Inflammatory macrophage treated with lipopolysaccharide for 1 hour (primary cell): ENCODE data around the gene RNF220.
"Not testable (repeated sequence)": the region's sequence is repeated elsewhere in the genome, so short reads cannot be mapped to it uniquely, and the experiment has no call there.

Experiments used
- DNase-seq, 2 donors: peaks; one replicate each; pipeline ENCODE4 v3.0.0-alpha.2; 2020 to 2022

The RNF220 gene

DNA sequence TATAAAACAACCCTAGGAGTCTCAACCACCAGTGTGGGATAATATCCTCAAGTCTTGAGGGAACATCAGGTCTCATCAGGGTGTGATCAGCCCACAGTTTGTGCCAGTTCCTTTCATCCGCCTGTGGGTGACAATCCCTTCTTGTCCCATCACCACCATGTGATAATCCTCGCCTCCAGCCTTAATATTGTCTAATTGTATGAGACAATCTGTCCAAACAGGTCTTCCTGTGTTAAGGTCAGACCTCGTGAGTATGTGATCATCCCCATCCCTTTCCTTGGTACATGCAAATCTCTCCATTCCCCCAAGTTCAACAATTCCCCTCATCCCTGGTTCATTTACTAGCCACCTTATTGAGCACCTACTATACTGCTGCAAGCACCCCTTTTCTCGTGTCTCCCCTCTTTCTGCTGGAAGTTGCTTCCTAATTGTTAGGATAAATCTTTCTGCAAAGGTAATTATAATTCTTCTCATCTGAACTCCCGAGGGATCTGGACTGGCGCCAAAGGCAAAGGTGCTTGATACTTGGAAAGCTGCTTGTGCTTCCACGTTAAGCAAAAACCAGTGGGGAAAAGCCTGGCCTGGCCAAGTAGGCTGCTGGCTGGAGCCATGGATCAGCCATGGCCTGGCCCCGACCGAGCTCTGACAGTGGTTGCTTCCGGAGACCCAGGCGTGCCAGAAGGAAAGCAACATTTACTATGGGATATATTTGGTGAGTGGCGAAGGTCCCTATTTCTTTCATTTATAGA, 92.5 kb downstream of the RNF220 start:
- no peak for DNase-seq

- DNase-seq, result peak; percentile 41 to 61
Measured at GRCh38 chr1:44499306-44499705, 94.3 kb downstream of the RNF220 start.

DNA sequence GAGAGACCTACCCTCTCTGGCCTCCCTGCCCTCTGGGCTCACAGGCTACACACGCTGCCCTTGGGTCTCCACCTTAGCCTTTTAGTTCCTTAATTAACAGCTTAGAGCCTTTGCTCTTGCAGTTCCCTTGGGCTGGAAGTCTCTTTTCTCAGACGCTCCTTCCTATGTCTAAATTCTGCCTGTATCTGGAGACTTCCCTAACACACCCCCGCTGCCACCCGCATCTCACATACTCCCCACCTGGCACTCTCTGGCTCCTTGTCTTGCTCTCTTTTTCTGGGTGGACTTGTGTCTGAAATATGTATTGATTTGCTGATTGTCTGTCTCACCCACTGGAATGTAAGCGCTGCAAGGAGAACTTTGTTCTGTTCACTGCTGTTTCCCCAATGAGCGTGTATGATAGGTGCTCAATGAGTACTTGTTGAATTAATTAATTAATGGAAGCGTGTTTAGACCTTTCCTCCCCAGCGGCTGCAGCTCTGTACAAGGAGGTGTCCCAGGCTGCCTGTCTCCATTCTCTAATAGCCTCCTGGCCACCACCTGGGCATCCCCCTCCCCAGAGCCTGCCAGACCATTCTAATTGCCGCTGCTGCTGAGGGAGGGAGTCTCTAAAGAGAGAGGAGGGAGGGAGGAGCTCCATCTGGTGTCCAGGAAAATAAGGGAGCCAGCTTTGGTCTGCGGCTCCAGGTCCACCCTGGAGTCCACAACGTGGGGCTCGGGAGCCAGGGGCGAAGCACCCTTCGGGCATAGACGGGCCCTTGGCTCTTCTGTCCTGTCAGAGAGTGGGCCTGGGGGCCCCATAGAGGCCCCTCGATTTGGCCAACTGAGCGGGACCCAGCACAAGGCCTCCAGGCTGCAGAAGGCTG, 95.4 kb downstream of the RNF220 start:
- no peak for DNase-seq

- DNase-seq, result no peak
Measured at GRCh38 chr1:44501047-44501890, 96.2 kb downstream of the RNF220 start.

DNA sequence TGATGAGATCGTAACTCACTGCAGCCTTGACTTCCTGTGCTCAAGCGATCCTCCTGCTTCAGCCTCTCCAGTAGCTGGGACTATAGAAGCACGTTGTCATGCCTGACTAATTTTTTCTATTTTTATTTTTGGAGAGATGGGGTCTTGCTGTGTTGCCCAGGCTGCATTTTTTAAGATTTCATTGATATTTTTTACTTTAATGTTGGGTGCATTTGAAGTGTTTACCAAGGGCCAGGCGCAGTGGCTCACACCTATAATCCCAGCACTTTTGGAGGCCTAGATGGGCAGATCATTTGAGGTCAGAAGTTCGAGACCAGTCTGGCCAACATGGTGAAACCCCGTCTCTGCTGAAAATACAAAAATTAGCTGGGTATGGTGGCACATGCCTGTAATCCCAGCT, 97.8 kb downstream of the RNF220 start:
- DNase-seq, result not testable (repeated sequence)

GRCh38 chr1:44503625-44504024, 98.6 kb downstream of the RNF220 start:
- DNase-seq, result no peak

GRCh38 chr1:44505210-44505993, 100.3 kb downstream of the RNF220 start:
- DNase-seq, result no peak

- no peak for DNase-seq
Measured at GRCh38 chr1:44507490-44508396, 102.7 kb downstream of the RNF220 start.

DNA sequence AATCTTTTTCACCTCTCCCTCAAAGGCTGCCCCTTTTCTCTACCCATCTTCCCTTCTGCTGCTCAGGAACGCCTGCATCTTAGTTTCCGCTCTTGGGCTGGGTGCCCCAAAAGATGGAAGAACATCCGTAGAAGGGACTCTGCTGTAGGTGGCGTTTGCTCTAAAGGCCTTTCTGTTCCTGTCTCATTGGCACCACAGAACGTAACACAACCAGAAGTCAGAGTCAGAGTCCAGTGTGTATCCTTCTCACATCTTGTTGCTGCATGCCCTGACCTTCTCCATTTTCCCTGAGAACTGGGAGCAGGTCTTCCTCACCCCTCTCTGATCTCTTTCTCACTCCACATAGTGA, 103.3 kb downstream of the RNF220 start:
- DNase-seq, result no peak

DNA sequence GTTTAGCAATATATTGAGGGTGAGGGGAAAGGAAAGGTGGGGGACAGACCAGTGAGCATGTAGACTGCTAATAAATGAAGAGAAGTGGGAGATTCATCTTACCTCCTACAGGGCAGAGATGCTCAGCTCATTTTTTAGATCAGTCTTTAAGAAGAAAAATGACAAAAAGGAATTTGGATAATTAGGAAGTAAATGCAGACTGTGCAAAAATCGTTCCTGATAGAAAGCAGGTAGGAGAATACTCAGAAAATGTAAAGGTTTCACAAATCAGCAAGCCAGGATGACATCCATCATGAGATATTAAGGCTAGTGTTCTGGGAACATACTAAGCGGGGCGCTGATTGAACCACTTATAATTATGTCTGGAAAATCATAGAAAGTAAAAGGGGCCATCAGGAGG, 106.3 kb downstream of the RNF220 start:
- no peak for DNase-seq

DNA sequence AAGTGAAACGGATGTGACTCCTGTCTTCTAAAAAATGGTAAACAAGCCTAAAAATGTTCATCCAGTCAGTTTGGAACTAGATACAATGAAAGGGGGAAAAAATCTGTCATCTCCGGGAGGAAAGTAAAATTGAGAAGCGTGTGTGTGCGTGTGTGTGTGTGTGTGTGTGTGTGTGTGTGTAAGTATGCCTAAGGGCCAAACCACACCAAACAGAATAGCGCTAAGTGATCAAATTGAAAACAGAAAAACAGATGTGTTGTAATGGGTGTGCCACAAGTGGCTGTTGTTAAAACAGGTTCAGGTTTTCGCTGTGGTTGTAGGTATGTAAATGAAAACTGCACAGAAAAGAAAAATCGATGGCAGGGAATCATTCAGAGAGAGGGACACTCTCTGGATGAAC, 106.7 kb downstream of the RNF220 start:
- DNase-seq, result no peak

- DNase-seq, result no peak
Measured at GRCh38 chr1:44512313-44512885, 107.3 kb downstream of the RNF220 start.

- DNase-seq, result no peak
Measured at GRCh38 chr1:44513111-44513510, 108.1 kb downstream of the RNF220 start.

DNA sequence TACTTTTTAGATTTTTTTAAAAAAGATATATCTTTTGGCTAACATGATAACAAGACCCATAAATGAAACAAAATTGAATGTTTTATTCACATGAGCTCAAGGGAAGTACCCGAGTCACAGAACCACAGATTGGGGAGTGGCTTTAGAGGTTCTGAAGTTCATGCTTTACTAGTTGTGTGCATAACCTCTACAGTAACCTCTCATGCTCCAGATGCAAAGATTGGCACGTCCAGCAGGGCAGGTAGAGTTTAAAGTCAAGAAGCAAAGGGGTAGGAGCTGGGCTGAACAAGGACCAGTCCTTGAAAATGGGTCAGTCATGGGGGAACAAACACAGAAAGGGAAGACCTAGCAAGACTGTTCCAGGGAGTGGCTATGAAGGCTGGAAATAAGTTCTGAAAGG, 109.6 kb downstream of the RNF220 start:
- no peak for DNase-seq

DNA sequence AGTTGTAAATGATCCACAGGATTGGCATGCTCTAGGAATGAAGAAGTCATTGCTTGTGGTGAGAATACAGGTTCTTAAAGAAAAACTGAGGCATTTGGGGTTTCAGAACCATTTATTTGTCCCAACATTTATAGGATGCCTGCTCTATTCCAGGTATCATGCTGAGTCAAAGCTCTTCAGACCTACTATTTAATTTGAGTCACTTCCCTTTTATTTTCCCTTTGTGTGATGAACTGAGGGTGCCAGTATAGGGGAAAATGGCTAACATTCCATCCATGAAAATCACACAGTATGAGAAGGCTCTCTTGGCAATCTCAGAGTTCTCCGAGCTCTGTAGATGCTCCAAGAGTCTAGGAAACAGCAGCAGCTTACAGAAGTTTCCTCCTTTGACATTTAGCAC, 110.4 kb downstream of the RNF220 start:
- no peak for DNase-seq

- DNase-seq, result peak; percentile 44 to 53
Measured at GRCh38 chr1:44519035-44519676, 114.1 kb downstream of the RNF220 start.

DNA sequence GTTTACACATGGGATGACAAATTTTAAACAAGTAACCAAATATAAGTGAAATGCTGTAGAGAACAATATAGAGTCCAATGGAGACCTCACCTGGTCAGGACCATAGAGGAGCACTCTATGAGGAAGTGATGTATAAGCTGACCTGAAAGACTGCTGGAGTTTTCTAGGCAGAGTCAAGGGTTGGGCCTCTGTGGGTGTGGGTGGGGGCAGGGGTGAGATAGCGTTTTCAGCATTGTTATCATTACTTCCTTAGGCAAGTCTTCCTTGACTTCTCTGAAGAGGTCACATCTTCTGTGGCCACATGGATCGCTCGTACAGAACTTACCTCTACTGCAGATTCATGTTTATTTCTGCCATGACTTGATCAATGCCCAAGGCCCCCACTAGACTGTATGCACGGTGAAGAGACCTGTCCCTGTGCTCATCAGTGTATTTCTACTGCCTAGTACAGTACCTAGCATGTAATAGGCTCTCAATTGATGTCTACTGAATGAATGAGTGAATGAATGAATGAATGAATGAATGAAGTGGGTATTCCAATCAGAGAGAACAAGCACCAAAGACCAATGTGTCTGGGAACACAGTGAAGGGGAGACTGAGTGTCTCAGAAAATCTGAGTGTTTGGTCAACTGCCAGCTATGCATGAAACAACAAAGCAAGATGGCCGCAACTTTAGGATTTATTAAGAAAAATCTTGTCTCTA, 116.5 kb downstream of the RNF220 start:
- no peak for DNase-seq

GRCh38 chr1:44523593-44524591, 118.8 kb downstream of the RNF220 start:
- no peak for DNase-seq
